GM23248 (cell line): ENCODE measurements around the gene NR2F1.

Experiments used
- EZH2 ChIP-seq: fragments of 200-600 bp; sonication (generic); IDR thresholded peaks from 2 replicates; pipeline ENCODE4 v1.6.1; 2018; ENCODE audit warnings: antibody characterized with exemption, mild to moderate bottlenecking; ENCODE audit not compliant: insufficient read depth, poor library complexity, severe bottlenecking
- EZH2phosphoT487 ChIP-seq: fragments of 200-600 bp; sonication (generic); IDR thresholded peaks from 2 replicates; pipeline ENCODE4 v1.6.1; 2018; ENCODE audit warnings: antibody characterized with exemption, moderate library complexity, mild to moderate bottlenecking, low read depth; ENCODE audit not compliant: insufficient read depth

- no peak for TF ChIP-seq EZH2phosphoT487
- TF ChIP-seq EZH2, result peak; percentile 64
These were observed 21.9 kb downstream of the NR2F1 start for GRCh38 chr5:93604644-93605515.
